Measurements from ENCODE around the gene ARHGEF25. TPM values are rescaled to one million over a fixed set of nuclear protein-coding genes. Genes with fewer than 3 reads are reported as not detected.

The ARHGEF25 gene
- total RNA-seq, 2 experiments from 2014 or later, result 1.1 to 1.2 TPM

- H3K36me3 Mint-ChIP-seq (ENCODE audit: low read depth), result peaks cover 6% of the 10 kb centered on the region
These were observed 18.0 kb upstream of the ARHGEF25 start for GRCh38 chr12:57593187-57593586.

GRCh38 chr12:57600395-57600794 lies 10.8 kb upstream of the ARHGEF25 start:
- Mint-ChIP-seq H3K9me3 (no peaks in the 10 kb centered on the region), H3K27me3 (no peaks in the 10 kb centered on the region), H3K27ac (no peak overlapping the region), H3K4me3 (no peak overlapping the region), H3K36me3 (ENCODE audit: low read depth) (peaks cover 23% of the 10 kb centered on the region), H3K4me1 (ENCODE audit: low read depth) (peaks cover 17% of the 10 kb centered on the region)
- DNase-seq (no peak), ATAC-seq (no peak)
- intact Hi-C loops (cut with micrococcal nuclease), result no loop called here
- TF ChIP-seq CTCF (IDR thresholded peaks at IDR 0.05), result no peak
- POLR2A ChIA-PET, result interaction anchor here (1.4 kb wide), 1 partner anchor 9 kb away, joined by 7 read pairs; the partner anchor contains the start of gene PIP4K2C
- CTCF ChIA-PET, result interaction anchor here (0.7 to 3.0 kb wide), 6 partner anchors 8 to 22 kb away, joined by 3 to 28 read pairs (median 4); partner anchors contain the start of gene ARHGEF25

More at GRCh38 chr12:57593187-57593586, 18.0 kb upstream of the ARHGEF25 start:
- Mint-ChIP-seq H3K27ac (no peak overlapping the region), H3K4me3 (no peak overlapping the region), H3K9me3 (no peaks in the 10 kb centered on the region), H3K4me1 (ENCODE audit: low read depth) (peaks cover 24% of the 10 kb centered on the region), H3K27me3 (no peaks in the 10 kb centered on the region)
- TF ChIP-seq CTCF (IDR thresholded peaks at IDR 0.05), result no peak
- ATAC-seq (no peak), DNase-seq (no peak)
- ChIA-PET POLR2A (interaction anchor here (3.9 to 4.2 kb wide), 2 partner anchors 16 to 22 kb away, joined by 18 to 21 read pairs; partner anchors contain the start of gene ARHGEF25), CTCF (interaction anchor here (1.1 to 4.6 kb wide), 4 partner anchors 10 to 29 kb away, joined by 3 to 53 read pairs (median 5); no protein-coding TSS in a partner anchor)
- intact Hi-C loops (cut with micrococcal nuclease), result no loop called here

GRCh38 chr12:57602544-57602943 lies 8.7 kb upstream of the ARHGEF25 start:
- no peak for TF ChIP-seq CTCF (IDR thresholded peaks at IDR 0.05)
- peaks cover 20% of the 10 kb centered on the region for H3K36me3 Mint-ChIP-seq (ENCODE audit: low read depth)
- ChIA-PET POLR2A (interaction anchor here (0.6 to 4.4 kb wide), 2 partner anchors 12 kb away, joined by 4 to 27 read pairs; partner anchors contain the start of gene PIP4K2C), CTCF (no interaction called here)
- ATAC-seq, result no peak
- intact Hi-C loops (cut with micrococcal nuclease), result no loop called here
- H3K9me3 Mint-ChIP-seq, result no peaks in the 10 kb centered on the region
- H3K27me3 Mint-ChIP-seq, result no peaks in the 10 kb centered on the region
- no peak for DNase-seq
- no peak overlapping the region for H3K4me3 Mint-ChIP-seq
- H3K4me1 Mint-ChIP-seq (ENCODE audit: low read depth), result peaks cover 25% of the 10 kb centered on the region
- no peak overlapping the region for H3K27ac Mint-ChIP-seq

GRCh38 chr12:57603324-57603723 lies 7.9 kb upstream of the ARHGEF25 start:
- intact Hi-C loops (cut with micrococcal nuclease), result no loop called here
- H3K36me3 Mint-ChIP-seq (ENCODE audit: low read depth), result peaks cover 20% of the 10 kb centered on the region
- DNase-seq (no peak), ATAC-seq (no peak)
- no peaks in the 10 kb centered on the region for H3K27me3 Mint-ChIP-seq
- no peak overlapping the region for H3K27ac Mint-ChIP-seq
- POLR2A ChIA-PET, result interaction anchor here (0.6 to 4.4 kb wide), 5 partner anchors 12 to 145 kb away, joined by 3 to 27 read pairs (median 3); no protein-coding TSS in a partner anchor
- H3K4me1 Mint-ChIP-seq (ENCODE audit: low read depth), result peaks cover 25% of the 10 kb centered on the region
- H3K9me3 Mint-ChIP-seq, result no peaks in the 10 kb centered on the region
- no peak for TF ChIP-seq CTCF (IDR thresholded peaks at IDR 0.05)
- peak overlapping the region; percentile 74 for H3K4me3 Mint-ChIP-seq
- CTCF ChIA-PET, result no interaction called here

- peak overlapping the region; percentile 74 for H3K4me3 Mint-ChIP-seq
- H3K36me3 Mint-ChIP-seq (ENCODE audit: low read depth), result peaks cover 19% of the 10 kb centered on the region
- no peak for TF ChIP-seq CTCF (IDR thresholded peaks at IDR 0.05)
- intact Hi-C loops (cut with micrococcal nuclease), result no loop called here
- H3K27ac Mint-ChIP-seq, result peak overlapping the region; percentile 81
- CTCF ChIA-PET, result no interaction called here
- DNase-seq, result no peak
- no peaks in the 10 kb centered on the region for H3K9me3 Mint-ChIP-seq
- POLR2A ChIA-PET, result interaction anchor here (0.6 to 4.4 kb wide), 6 partner anchors 8 to 145 kb away, joined by 3 to 27 read pairs (median 3); no protein-coding TSS in a partner anchor
- H3K27me3 Mint-ChIP-seq, result no peaks in the 10 kb centered on the region
- H3K4me1 Mint-ChIP-seq (ENCODE audit: low read depth), result peaks cover 25% of the 10 kb centered on the region
- no peak for ATAC-seq
These were observed 7.3 kb upstream of the ARHGEF25 start for GRCh38 chr12:57603815-57604453.

Measured in activated CD8-positive, alpha-beta T cell treated with anti-CD3 and anti-CD28 coated beads for 36 hours (primary cell).